NCI-H146 treated with DMSO at 0.1 percent for 48 hours (cell line): ENCODE data around the gene PRKAR1B.

Experiments
- DNase-seq: peaks from one replicate; lab custom pipeline; 2025; ENCODE audit not compliant: unreplicated experiment; lab: John Stamatoyannopoulos, UW

The PRKAR1B gene

DNA sequence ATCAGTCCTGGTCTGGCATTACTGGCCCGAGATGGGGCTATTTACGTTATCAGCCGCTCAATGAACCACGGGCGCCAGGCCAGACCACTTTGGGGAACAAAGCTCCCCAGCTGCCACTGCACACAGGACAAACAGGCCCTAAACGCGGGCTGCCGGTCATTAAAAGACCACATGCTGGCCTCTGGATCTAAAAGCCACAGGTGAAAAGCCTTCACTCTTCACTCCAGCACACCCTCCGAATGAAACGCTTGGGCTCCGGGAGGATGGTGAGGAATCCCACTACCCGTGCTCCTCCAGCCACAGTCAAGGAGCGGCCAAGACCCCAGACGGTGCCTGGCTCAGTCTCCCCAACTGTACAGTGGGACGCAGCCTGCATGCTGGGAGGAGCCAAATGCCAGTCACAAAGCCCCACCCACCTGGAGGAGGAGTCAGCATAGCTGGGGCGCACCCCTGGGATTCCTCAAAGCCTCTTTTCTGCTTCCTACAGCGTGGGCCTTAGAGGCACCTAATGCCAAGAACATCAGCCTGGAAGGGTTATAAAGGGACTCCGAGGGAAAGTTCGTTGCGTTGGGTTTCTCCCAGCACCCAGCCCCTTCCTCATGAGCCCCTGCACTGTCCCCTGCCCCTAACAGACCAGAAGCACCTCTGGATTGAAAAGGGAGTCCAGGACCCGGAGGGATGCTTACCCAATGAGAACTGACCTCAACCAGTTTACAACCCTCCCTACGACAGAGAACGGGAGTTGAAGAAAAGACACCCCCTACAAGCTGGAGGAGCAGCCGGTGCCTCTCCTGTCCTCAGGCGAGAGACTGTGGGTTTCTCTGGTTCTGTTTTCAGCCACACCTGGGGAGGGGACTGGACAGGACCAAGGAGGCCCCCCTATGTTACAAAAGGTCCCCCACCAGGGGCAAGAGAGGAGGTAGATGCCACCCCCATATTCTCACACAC lies 212.2 kb downstream of the PRKAR1B start:
- peak; percentile 45 for DNase-seq

DNA sequence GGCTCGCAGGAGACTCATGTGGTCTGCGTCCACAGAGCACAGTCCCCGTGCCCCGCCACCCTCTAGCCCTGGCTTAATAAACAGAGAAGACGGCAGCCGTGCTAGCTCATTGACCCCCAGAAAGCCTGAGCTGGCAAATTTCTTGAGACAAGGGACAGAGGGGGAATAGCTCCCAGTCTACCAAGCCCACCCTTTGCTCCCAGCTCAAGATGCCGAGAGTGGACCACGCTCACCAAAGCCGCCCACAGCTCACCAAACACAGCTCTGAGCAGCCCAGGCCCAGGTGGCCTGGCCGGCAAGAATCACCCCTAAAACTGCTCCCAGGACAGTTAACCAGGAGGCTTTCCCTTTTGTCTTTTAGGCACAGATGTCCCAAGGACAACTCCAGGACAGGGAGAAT lies 212.8 kb downstream of the PRKAR1B start:
- DNase-seq, result no peak

DNA sequence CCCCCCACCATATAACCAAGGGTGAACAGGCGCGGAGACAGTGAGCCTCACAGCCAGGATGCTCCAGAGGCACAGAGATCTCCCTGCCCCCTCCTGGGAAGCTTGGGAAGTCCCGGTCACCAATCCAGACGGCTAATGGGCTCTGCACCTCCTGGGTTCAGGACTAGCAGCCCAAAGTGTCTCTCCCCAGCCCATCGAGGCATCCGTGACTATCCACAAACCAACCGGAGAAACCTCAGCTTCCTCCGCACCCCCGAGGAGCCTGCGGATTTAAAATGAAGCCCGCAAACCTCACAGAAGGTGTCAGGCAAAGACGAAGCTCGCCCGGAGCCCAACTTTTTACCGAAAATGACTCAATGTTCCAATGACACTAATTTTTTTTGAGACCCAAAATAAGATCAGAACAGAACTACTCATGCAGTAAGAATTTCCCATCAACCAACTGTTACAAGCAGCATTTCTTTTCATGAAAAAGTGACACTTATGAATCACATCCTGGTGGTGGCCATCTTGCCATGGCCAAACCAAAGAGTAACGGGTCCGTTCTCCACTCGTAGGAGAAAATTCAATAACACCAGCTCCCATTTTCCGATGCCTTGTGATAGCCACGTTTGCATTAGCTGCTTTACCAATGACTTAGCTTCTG lies 213.4 kb downstream of the PRKAR1B start:
- no peak for DNase-seq

DNA sequence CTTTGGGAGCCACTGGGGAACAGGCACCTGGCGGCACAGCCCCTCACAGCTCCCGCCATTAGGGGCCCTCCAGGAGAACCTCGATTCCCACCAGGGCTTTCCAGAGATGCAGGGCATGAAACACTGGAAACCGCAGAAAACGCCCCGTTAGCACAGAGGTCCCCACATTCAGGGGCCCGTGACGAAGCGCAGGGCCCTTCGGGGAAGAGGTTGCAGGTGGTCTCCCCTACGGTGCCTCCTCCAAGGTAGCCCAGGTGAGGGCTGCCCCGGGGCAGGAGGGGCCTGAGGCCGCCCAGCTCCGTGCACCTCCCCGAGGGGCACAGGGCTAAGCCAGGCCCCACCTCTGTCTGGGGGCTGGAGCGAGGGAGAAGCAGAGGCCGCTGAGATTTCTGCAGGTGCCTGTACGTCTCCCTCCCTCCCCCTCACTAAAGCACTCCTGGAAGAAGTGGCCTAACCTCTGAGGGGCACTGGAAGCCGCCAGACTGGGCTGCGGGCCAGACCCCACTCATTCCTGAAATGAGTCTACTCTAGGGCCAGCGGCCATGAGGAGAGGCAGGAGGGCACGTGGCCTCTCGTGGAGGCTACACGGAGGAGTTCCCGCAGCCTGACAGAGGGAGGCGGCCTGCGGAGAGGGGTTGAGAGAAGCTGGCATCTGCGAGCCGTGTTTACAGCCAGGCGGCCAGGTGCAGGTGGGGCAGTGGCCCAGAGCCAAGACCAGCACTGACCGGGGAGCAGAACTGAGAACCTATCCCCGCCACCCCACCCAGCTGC lies 214.4 kb downstream of the PRKAR1B start:
- no peak for DNase-seq

DNA sequence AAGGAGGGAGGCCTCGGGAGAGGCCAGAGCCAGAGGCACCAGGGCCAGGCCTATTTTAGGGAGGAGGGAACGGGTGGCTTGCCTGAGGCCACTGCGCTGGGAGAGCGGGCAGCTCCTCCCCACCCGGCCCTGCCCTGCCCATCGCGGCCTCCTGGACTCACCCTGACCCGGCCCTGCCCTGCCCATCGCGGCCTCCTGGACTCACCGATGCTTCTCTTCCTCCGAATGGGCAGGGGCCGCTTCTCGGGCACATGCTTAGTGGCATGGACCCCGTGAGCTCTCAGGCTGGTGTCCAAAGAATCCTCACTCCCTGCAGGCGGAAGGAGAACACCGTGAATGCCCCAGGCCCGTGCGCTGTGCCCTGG lies 215.0 kb downstream of the PRKAR1B start:
- no peak for DNase-seq

DNA sequence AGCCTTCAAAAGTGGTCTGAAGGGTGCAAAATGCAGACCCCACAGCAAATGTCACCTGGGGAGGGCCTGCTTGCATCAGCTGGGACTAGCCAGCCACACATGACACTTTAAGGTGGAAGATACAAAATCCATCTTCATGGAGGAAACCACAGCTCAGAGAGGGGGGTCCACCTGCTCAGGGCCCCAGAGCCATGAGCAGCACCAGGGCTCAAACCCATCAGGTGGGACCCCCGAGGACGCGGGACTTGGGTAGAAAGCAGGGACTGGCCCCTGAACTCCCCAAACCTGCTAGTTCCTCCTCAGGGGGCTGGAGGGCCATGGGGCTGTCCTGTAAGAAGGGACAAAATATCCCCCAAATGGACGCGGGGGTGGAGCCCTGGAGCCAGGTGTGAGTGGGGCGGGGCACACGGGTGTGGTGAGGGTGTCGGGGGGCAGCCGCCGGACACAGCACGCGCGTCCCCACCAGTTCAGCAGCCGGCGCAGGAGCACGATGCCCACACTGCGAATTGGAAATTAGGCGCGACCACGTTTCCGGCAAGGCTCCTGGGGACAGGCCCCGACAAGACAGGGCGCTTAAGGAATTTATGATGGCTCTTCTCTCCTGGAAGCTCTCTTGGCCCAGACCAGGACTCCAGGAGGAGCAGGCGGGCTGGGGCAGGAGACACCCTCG lies 215.5 kb downstream of the PRKAR1B start:
- no peak for DNase-seq

DNA sequence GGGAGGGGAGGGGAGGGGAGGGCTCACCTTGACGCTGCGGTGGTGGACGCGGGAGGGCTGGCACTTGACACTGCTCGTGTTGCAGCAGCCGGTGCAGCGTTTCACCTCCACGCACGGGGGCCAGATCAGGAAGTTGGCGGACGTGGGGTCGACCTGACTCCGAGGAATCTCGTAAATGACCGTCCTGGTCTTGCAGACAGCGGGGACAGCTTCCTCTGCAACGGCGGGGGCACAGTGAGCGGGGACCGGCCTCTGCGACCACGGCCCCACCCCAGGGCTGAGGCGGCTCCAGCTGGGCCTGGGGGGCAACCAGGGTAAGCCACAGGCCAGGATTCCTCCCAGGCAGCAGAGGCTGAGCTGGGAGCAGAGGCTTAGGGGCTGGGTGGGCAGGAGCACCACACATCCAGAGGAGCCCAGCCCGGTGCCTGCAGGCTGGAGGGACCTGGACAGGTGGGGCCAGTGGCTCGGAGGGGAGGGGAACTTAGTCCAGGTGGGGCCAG lies 216.2 kb downstream of the PRKAR1B start:
- DNase-seq, result no peak

DNA sequence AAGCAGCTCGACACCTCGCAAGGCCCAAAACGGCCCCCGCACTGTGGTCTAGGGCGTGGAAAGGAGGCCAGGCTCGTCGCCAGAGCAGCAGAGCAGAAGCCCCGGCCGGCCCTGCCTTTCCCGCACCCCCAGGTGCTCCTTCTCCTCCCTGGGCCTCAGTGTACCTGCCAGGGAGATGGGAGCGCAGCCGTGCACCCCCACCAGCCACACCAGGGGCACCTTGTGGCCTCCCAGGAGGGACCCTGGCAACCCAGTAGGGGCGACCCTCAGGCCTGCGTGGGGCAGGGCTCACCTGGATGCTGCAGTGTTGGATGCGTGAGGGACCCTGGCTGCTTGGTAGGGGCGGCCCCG lies 217.0 kb downstream of the PRKAR1B start:
- no peak for DNase-seq

DNA sequence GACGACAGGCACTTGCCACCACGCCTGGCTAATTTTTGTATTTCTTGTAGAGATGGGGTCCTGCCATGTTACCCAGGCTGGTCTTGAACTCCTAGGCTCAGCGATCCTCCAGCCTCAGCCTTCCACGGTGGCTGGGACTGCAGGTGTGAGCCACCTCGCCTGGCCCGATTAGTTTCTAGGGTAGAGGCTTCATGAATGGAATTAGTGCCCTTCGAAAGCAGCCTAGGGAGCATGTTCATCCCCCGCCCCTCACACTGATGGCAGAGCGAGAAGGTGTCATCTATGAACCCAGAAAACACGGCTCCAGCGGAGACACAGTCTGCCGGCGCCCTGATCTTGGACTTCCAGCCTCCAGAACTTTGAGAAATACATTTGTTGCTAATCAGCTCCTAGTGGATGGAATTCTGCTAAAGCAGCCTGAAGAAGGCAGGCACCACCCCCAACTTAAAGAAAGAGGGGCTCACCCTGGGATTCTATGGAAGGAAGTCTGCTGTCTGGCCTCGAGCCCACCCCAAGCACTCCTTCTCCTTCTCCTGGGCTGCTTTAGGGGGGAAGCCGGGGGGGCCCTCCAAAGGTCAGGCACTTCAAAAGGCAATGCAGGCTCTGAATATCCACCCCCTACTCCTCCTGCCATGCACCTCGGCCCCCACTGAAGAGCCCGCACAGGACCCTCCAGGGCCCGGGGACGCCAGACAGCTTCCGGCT lies 217.5 kb downstream of the PRKAR1B start:
- DNase-seq, result no peak

DNA sequence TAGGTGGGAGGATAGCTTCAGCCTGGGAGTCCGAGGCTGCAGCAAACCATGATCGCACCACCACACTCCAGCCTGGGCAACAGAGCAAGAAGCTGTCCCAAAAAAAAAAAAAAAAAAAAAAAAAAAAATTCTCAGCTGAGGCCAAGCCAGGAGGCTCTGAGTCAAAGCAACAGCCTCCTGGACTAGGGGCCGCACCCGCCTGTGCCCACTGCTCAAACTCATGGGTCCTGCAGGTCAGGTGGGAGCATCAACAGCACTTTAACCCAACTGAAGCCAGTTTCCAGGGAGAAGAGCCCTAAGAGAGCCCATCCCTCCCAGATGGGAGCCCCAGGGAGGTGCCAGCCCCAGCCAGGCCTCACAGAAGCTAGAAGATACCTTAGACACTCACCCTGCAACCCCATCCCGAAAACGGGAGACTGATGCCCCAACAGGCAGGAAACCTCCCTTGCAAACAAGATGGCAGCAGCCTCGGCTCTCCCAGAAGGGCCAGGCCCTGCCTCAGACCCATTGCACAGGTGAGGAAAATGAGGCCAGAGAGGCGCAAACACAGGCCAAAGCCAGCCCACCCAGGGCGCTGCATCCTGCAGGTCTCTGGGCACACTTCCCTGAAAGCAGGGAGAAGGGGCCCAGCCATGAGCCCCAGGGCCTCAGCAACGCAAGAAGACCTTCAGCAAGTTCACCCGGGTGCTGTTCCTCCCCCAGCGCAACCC lies 218.5 kb downstream of the PRKAR1B start:
- DNase-seq, result no peak

DNA sequence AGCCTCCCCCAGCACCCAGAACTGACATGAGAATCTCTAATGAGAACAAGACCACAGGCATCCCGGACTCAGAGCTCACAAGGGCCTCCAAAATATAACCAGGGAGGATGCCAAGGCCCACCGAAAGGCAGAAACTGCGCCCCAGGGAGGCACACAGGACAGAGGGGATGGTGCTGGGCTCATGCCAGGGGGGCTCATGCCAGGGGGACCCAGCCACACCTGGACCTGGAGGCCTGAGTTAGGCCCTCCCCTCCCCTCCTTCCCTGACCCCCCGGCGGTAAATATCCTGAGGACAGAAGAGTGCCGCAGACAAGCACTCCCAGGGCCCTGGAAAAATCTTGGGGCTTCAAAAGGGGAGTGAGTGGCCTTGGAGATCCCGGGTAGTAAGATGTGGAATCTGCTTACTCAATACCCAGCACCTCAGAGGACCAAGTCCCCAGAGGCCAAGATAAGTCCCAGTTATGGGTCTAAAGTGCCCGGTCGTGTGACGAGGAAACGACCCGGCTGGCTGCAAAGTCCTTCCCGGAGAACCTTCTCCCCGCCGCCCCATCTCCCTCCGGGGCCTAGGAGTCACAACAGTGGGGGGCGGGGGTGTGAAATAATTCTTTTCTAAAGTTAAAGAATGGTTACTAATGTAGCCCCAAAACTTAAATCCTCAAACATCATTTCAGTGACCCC lies 219.3 kb downstream of the PRKAR1B start:
- no peak for DNase-seq

DNA sequence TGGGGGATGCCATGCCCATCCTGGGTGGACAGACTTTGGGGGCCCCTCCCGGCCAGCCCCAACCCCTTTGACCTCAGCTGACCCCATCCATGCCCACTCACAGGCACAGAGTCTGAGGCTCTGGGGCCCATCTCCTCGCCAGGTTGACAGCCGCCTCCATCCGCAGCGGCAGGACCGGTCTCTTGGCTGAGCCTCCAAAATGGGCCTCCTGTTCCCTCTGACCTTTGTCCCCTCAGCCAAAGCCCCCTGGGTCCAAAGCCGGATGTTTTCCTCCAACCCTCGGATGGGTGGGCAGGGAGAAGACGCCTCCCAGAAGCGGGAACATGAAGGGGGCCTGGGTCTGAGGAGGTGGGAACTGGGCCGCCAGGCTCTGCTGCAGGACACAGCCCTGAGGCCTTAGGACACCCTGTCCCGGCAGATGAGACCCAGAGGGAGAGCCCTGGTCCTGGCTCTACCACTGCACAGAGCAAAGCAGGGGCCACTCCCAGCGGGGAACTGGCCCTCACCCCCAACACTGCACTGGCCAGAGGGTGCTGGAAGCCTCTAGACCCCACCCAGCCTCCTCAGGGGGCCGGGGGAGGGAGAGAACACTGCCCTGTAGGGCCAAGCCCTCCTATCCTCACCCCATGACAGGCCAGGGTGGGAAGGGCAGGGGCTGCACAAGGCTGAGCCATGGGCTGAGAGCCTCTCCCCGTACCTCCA lies 220.0 kb downstream of the PRKAR1B start:
- DNase-seq, result no peak

DNA sequence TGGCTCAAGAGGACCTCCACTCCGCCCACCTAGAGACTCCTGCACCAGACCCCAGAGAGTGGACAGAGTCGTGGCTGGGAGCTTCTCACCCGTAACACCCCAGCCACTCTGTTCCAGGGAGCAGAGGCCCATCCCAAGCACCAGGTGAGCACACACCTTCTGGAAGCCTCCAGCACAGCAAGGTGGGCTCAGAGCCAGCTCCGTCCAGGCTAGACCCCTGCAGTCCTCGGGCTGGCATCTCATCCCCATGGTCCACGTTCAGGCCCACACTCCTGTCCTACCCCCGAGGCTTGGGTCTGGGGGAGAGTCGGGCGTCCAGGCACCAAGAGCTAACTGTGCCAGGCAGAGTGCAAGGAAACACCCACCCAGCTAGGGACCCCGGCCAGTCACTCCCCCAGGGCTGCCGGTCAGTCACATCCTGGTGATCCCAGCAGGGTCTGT lies 220.7 kb downstream of the PRKAR1B start:
- DNase-seq, result no peak

DNA sequence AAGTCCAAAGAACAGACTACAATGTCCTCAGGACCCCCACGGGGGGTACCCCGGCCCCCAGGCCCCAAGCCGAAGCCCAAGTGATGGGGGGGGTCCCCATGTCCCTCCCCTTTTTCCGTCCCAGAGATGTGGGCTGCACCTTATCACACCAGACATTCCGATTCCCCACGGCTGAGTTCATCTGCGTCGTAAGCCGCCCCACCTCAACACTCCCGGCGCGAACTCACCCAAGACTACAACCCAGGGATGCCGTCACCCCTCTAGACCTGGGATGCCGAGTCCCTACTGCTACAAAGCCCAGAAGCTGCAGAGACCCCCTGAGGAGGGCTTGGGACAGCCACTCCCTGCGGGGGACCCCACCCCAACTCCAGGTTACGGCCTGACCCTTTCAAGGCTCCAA lies 221.9 kb downstream of the PRKAR1B start:
- no peak for DNase-seq

DNA sequence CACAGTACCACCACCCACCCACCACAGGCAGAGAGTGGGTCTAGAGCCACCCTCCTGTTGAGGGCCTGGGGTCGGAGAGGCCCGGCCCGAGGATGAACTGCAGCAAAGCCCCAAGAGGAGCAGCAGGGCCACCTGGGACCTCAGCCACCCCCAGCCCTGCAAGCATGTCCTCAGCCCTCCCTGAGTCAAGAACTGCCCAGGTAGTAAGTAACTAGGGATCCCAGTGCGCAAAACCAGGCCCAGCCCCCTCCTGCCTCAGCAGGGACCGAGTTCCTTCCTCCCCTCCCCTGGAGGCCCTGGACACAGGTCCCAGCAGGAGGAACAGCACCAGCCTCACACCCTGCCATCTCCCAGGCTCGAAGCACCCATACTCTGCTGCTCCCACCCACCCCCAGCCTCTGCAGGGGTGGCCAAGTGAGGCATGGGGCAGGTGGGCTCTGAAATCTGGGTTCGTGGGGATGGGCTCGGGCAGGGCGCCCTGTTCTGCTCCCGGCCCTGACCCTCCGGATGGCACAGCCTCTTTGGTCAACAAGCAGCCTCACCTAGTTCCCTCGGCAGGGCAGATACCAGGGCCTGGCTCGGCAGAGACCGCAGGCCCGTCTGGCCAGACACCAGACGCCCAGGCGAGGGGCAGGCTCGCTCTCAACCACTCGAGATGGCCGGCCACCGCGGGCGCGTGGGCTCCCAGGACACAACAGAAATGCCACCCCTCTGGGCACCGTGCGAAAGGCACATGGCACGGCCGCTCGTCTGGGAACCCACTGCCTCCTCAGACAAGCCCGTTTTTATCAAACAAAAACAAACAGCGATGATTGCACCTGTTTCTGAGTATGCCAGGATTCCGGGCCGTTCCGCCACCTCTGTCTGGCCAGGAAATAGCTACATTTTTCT lies 222.6 kb downstream of the PRKAR1B start:
- DNase-seq, result no peak

DNA sequence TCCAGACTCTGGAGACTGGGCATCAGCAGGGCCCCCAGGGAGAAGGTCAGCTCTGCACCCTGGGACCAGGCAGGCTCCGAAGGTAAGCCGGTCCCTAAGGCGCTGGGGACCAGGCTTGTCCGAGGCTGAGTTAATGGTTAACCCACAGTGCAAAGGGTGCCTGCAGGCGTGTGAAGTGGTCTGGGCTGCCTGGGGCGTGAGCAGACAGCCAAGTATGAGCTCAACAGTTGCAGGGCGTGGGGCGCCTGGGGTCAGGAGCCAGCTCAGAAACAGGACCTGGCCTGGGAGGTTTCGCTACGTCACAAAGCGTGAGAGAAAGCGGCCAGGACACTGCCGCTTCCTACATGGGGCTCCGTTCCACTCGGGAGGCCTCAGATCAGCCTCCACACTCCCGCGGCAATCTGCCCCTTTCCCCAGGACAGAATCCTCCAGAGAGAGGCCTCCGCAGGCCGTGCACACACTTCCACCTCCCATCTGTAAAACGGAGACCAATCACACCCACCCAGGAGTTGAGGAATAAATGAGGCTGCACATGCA lies 223.4 kb downstream of the PRKAR1B start:
- no peak for DNase-seq

DNA sequence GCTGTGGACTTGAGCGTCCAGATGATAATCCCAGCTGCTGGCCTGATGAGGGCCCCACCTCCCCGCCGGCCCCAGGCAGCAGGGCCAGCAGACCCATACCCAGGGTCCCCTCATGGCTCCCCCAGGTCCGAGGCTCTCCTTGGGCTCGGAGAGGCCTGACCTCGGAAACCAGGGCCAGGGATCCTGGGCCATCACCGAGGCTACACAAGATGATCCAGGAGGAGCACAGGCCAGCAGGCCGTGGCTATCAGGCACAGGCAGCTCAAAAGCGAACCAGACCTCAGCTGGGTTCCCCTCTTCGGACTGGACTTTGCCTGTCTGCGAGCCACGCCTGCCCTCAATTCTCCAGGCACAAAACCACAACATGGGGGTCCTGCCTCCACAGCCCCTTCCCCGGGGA lies 224.8 kb downstream of the PRKAR1B start:
- DNase-seq, result no peak
